HEK293 (cell line): ENCODE data around the gene CR2.

Source experiments
- CTCF ChIA-PET: fragments of 350-600 bp; formaldehyde crosslinking; extraction: SDS; loops from one replicate; lab custom pipeline; 2021; ENCODE audit warnings: antibody characterized with exemption; lab: Yijun Ruan, JAX
- POLR2A ChIA-PET: fragments of 300-600 bp; formaldehyde crosslinking; extraction: SDS; loops from one replicate; lab custom pipeline; 2020; ENCODE audit warnings: antibody characterized with exemption, inconsistent platforms; lab: Yijun Ruan, JAX
- H3K27ac ChIP-seq: fragments of 200-500 bp; sonication (Bioruptor generic); 2 replicates; pipeline ENCODE4 v1.5.1; 2014; ENCODE audit warnings: low read depth, low read length, control low read depth, inconsistent platforms; ENCODE audit errors: extremely low read depth
- H3K36me3 ChIP-seq, 2 experiments: fragments of 200-500 bp in 1 of 2; sonication (Bioruptor generic) in 1 of 2; 1 replicate in 1 of 2; 2 replicates in 1 of 2; pipeline ENCODE4 v1.5.1; 2014 to 2017; ENCODE audit warnings: inconsistent platforms in 2 of 2, low read length in 2 of 2; ENCODE audit not compliant: control insufficient read depth in 2 of 2, insufficient read depth in 1 of 2
- H3K4me1 ChIP-seq: fragments of 200-500 bp; sonication (Bioruptor generic); 2 replicates; pipeline ENCODE4 v1.5.1; 2014; ENCODE audit warnings: mild to moderate bottlenecking, low read length, inconsistent platforms; ENCODE audit not compliant: control insufficient read depth, insufficient read depth
- H3K4me3 ChIP-seq: 2 replicates; pipeline ENCODE4 v1.5.1; 2011; ENCODE audit warnings: low read depth, mild to moderate bottlenecking, control low read depth, low read length, moderate library complexity
- H3K9me3 ChIP-seq: fragments of 200-500 bp; sonication (Bioruptor generic); 2 replicates; pipeline ENCODE4 v1.5.1; 2014; ENCODE audit warnings: low read depth, low read length, inconsistent platforms; ENCODE audit not compliant: control insufficient read depth, insufficient read depth
- BCL11A ChIP-seq: fragments of 450-650 bp; formaldehyde crosslinking; IDR thresholded peaks from 2 replicates; pipeline ENCODE4 v1.5.1; 2016; ENCODE audit warnings: low read depth, missing biosample characterization, missing genetic modification characterization
- BCL6B ChIP-seq: fragments of 450-650 bp; formaldehyde crosslinking; IDR thresholded peaks from 2 replicates; pipeline ENCODE4 v1.5.1; 2017; ENCODE audit warnings: missing biosample characterization, missing genetic modification characterization
- EGR2 ChIP-seq: fragments of 450-650 bp; formaldehyde crosslinking; IDR thresholded peaks from 2 replicates; pipeline ENCODE4 v1.5.1; 2016; ENCODE audit warnings: low read depth, missing biosample characterization, missing genetic modification characterization
- GLIS1 ChIP-seq: fragments of 450-650 bp; formaldehyde crosslinking; IDR thresholded peaks from 2 replicates; pipeline ENCODE4 v1.5.1; 2016; ENCODE audit warnings: missing biosample characterization, missing genetic modification characterization
- PRDM1 ChIP-seq: fragments of 450-650 bp; formaldehyde crosslinking; IDR thresholded peaks from 2 replicates; pipeline ENCODE4; 2016; ENCODE audit warnings: missing biosample characterization, missing genetic modification characterization
- ZFP3 ChIP-seq: fragments of 450-650 bp; formaldehyde crosslinking; IDR thresholded peaks from 2 replicates; pipeline ENCODE4 v1.5.1; 2016; ENCODE audit warnings: low read depth, missing biosample characterization, missing genetic modification characterization
- ZNF112 ChIP-seq: fragments of 450-650 bp; formaldehyde crosslinking; IDR thresholded peaks from 2 replicates; pipeline ENCODE4 v1.5.0; 2017; ENCODE audit warnings: missing biosample characterization, missing genetic modification characterization
- ZNF184 ChIP-seq: fragments of 450-650 bp; IDR thresholded peaks from 2 replicates; pipeline ENCODE4 v1.5.1; 2018; ENCODE audit warnings: missing biosample characterization, mild to moderate bottlenecking, missing genetic modification characterization
- ZNF302 ChIP-seq: fragments of 450-650 bp; formaldehyde crosslinking; IDR thresholded peaks from 2 replicates; pipeline ENCODE4 v1.5.1; 2016; ENCODE audit warnings: missing biosample characterization, missing genetic modification characterization, low read depth
- ZNF362 ChIP-seq: fragments of 450-650 bp; formaldehyde crosslinking; IDR thresholded peaks from 2 replicates; pipeline ENCODE4 v1.5.1; 2016; ENCODE audit warnings: missing biosample characterization, missing genetic modification characterization
- ZNF549 ChIP-seq: fragments of 450-650 bp; IDR thresholded peaks from 2 replicates; pipeline ENCODE4 v1.5.1; 2018; ENCODE audit warnings: missing biosample characterization, missing genetic modification characterization, mild to moderate bottlenecking, inconsistent platforms, moderate library complexity
- ZNF555 ChIP-seq: fragments of 450-650 bp; formaldehyde crosslinking; conservative IDR thresholded peaks from 2 replicates; pipeline ENCODE4 v1.5.1; 2017; ENCODE audit warnings: missing biosample characterization, mild to moderate bottlenecking, missing genetic modification characterization, inconsistent platforms
- ZNF791 ChIP-seq: fragments of 450-650 bp; formaldehyde crosslinking; IDR thresholded peaks from 2 replicates; pipeline ENCODE4 v1.5.1; 2016; ENCODE audit warnings: missing biosample characterization, missing genetic modification characterization
- TF ChIP-seq, protein P1 (sequence below): fragments of 450-650 bp; formaldehyde crosslinking; IDR thresholded peaks from 2 replicates; pipeline ENCODE4 v1.5.1; 2017; ENCODE audit warnings: missing biosample characterization, missing genetic modification characterization
- TF ChIP-seq, protein P2 (sequence below): fragments of 450-650 bp; formaldehyde crosslinking; IDR thresholded peaks from 2 replicates; pipeline ENCODE4 v1.5.1; 2016; ENCODE audit warnings: missing biosample characterization, missing genetic modification characterization
- TF ChIP-seq, protein P3 (sequence below): fragments of 450-650 bp; formaldehyde crosslinking; IDR thresholded peaks from 2 replicates; pipeline ENCODE4 v1.5.1; 2016; ENCODE audit warnings: missing biosample characterization, missing genetic modification characterization
- TF ChIP-seq, protein P4 (sequence below): fragments of 450-650 bp; IDR thresholded peaks from 2 replicates; pipeline ENCODE4 v1.5.1; 2018; ENCODE audit warnings: missing biosample characterization, missing genetic modification characterization

CR2 gene

DNA sequence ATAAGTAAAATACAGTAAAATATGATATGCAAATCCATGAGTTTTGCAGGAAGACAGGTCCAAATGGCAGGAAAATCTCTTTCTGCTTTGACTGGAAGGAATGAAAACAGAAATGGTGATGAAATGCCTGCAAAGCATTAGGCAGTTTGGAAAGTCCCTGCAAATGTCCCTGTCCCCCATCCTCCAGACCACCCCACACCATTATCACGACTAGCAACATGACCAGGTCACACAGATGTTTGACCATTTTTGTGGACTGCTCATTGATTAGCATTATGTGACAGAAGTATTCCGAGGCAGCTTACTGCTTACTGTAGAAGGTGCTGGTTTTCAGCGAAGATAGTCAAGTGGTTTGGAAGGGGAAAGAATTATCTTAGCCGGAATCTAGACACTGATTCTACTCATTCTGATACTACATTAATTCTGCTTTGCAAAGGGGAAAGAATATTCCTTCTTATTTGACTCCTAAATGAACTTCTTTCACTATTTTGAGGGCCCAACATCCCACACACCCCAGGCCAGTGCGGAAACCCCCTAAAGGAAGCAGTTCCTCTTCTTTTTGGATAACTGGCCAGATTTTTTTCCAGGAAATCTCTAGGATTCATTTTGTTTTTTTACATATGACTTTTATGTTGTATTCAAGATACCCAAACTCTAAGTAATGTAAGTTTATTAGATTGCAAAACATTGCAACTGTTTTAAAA lies 9.5 kb upstream of the CR2 start:
- Histone ChIP-seq H3K9me3 (no peaks in the 10 kb centered on the region), H3K36me3 (no peaks in the 10 kb centered on the region), H3K4me3 (no peak overlapping the region), H3K27ac (no peak overlapping the region), H3K4me1 (no peaks in the 10 kb centered on the region)
- CTCF ChIA-PET = no interaction called here
- TF ChIP-seq, protein P1, sequence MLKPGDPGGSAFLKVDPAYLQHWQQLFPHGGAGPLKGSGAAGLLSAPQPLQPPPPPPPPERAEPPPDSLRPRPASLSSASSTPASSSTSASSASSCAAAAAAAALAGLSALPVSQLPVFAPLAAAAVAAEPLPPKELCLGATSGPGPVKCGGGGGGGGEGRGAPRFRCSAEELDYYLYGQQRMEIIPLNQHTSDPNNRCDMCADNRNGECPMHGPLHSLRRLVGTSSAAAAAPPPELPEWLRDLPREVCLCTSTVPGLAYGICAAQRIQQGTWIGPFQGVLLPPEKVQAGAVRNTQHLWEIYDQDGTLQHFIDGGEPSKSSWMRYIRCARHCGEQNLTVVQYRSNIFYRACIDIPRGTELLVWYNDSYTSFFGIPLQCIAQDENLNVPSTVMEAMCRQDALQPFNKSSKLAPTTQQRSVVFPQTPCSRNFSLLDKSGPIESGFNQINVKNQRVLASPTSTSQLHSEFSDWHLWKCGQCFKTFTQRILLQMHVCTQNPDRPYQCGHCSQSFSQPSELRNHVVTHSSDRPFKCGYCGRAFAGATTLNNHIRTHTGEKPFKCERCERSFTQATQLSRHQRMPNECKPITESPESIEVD (tag by site-specific recombination) = no peak
- TF ChIP-seq ZFP3 (no peak), BCL11A (tag by site-specific recombination) (no peak), BCL6B (tag by site-specific recombination) (no peak), GLIS1 (tag by site-specific recombination) (no peak), PRDM1 (tag by site-specific recombination) (no peak), ZNF791 (tag by site-specific recombination) (no peak), EGR2 (tag by site-specific recombination) (no peak), ZNF362 (no peak), ZNF549 (tag by site-specific recombination) (no peak), ZNF112 (no peak), ZNF555 (tag by site-specific recombination) (no peak), ZNF302 (tag by site-specific recombination) (no peak)
- TF ChIP-seq, protein P2, sequence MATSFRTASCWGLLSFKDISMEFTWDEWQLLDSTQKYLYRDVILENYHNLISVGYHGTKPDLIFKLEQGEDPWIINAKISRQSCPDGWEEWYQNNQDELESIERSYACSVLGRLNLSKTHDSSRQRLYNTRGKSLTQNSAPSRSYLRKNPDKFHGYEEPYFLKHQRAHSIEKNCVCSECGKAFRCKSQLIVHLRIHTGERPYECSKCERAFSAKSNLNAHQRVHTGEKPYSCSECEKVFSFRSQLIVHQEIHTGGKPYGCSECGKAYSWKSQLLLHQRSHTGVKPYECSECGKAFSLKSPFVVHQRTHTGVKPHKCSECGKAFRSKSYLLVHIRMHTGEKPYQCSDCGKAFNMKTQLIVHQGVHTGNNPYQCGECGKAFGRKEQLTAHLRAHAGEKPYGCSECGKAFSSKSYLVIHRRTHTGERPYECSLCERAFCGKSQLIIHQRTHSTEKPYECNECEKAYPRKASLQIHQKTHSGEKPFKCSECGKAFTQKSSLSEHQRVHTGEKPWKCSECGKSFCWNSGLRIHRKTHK (tag by site-specific recombination) = no peak
- TF ChIP-seq, protein P3, sequence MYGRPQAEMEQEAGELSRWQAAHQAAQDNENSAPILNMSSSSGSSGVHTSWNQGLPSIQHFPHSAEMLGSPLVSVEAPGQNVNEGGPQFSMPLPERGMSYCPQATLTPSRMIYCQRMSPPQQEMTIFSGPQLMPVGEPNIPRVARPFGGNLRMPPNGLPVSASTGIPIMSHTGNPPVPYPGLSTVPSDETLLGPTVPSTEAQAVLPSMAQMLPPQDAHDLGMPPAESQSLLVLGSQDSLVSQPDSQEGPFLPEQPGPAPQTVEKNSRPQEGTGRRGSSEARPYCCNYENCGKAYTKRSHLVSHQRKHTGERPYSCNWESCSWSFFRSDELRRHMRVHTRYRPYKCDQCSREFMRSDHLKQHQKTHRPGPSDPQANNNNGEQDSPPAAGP (tag by site-specific recombination) = no peak
- TF ChIP-seq, protein P4, sequence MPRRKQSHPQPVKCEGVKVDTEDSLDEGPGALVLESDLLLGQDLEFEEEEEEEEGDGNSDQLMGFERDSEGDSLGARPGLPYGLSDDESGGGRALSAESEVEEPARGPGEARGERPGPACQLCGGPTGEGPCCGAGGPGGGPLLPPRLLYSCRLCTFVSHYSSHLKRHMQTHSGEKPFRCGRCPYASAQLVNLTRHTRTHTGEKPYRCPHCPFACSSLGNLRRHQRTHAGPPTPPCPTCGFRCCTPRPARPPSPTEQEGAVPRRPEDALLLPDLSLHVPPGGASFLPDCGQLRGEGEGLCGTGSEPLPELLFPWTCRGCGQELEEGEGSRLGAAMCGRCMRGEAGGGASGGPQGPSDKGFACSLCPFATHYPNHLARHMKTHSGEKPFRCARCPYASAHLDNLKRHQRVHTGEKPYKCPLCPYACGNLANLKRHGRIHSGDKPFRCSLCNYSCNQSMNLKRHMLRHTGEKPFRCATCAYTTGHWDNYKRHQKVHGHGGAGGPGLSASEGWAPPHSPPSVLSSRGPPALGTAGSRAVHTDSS (tag by site-specific recombination) = no peak
- POLR2A ChIA-PET = no interaction called here

DNA sequence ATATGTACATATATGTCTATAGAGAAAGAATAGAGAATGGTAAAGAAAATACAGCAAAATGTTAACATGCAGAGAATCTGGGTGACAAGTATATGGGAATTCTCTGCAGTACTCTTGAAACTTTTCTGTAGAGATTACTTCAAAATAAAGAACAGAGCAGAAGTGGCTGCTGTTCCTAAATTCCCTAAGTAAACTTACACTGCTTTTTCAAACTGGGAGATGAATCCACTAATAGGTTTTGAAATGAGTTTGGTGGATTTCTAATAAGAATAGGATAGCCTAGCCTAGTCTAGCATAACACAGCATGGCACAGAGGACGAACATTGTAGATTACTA lies 450 bp upstream of the CR2 start:
- ChIA-PET CTCF (interaction anchor here (1.0 to 4.0 kb wide), 5 partner anchors 10 to 48 kb away, joined by 4 to 16 read pairs (median 8); partner anchors contain the start of gene CR1), POLR2A (no interaction called here)
- no peaks in the 10 kb centered on the region for H3K36me3 ChIP-seq
- no peak overlapping the region for H3K27ac ChIP-seq
- TF ChIP-seq, protein P2 (tag by site-specific recombination) = peak; percentile 52; the same call in 1 of the 2 replicates
- TF ChIP-seq ZNF184 = no peak
- H3K4me3 ChIP-seq = no peak overlapping the region
- H3K9me3 ChIP-seq = no peaks in the 10 kb centered on the region
- no peaks in the 10 kb centered on the region for H3K4me1 ChIP-seq
